IgD-negative memory B cell (primary cell): Measurements from ENCODE around the gene FFAR1. TPM values are rescaled to one million over a fixed set of nuclear protein-coding genes. Genes with fewer than 3 reads are reported as not detected.

ENCODE experiments used
- H3K27ac Mint-ChIP-seq, 3 donors: one replicate each; pipeline ENCODE4 v1.8.0; 2020 to 2022; ENCODE audit warnings: mild to moderate bottlenecking in 3 of 3, mixed read lengths in 3 of 3, moderate library complexity in 1 of 3
- H3K27me3 Mint-ChIP-seq: one replicate; pipeline ENCODE4 v1.8.0; 2021; ENCODE audit warnings: mixed read lengths
- H3K36me3 Mint-ChIP-seq: one replicate; pipeline ENCODE4 v1.8.0; 2020; ENCODE audit warnings: mild to moderate bottlenecking, mixed read lengths
- H3K4me1 Mint-ChIP-seq, 3 donors: one replicate each; pipeline ENCODE4 v1.8.0; 2020 to 2022; ENCODE audit warnings: mixed read lengths in 3 of 3, mild to moderate bottlenecking in 1 of 3
- H3K4me3 Mint-ChIP-seq, 4 donors: one replicate each; pipeline ENCODE4 v1.8.0; 2020 to 2022; ENCODE audit warnings: mild to moderate bottlenecking in 4 of 4, mixed read lengths in 4 of 4, moderate library complexity in 3 of 4
- H3K9me3 Mint-ChIP-seq, 3 donors: one replicate each; pipeline ENCODE4 v1.8.0; 2020 to 2021; ENCODE audit warnings: mixed read lengths in 3 of 3, mild to moderate bottlenecking in 1 of 3
- polyA plus RNA-seq: library from polyadenylated mRNA; unstranded; fragments of 300-500 nt; fragmentation: Illumina TruSeq; gene quantifications from one replicate; pipeline ENCODE4 v1.2.3, GENCODE V29; 2021

Gene FFAR1
- 0.24 TPM for polyA plus RNA-seq

GRCh38 chr19:35347171-35347929 lies at the start of gene FFAR1:
Gene FFAR1, plus strand, starts transcription at chr19:35347902. Its CDS starts 3,650 bp downstream, at chr19:35351552.
- Mint-ChIP-seq H3K9me3 (peaks cover 0 to 3% (median 0%) of the 10 kb centered on the region in 3 donors), H3K27me3 (peaks cover 2% of the 10 kb centered on the region), H3K36me3 (peaks cover 4% of the 10 kb centered on the region), H3K27ac (peak within 1 kb of the TSS; percentile 98 to 99 (median 99)), H3K4me1 (peaks cover 41 to 53% (median 53%) of the 10 kb centered on the region in 3 donors), H3K4me3 (peak within 1 kb of the TSS; percentile 75 to 92 (median 90))

GRCh38 chr19:35297922-35298321 lies 49.8 kb upstream of the FFAR1 start:
- peaks cover under 1% of the 10 kb centered on the region for H3K27me3 Mint-ChIP-seq
- H3K4me3 Mint-ChIP-seq = no peak overlapping the region
- H3K27ac Mint-ChIP-seq = no peak overlapping the region
- no peaks in the 10 kb centered on the region for H3K9me3 Mint-ChIP-seq
- H3K36me3 Mint-ChIP-seq = no peaks in the 10 kb centered on the region
- peaks cover 5 to 13% (median 8%) of the 10 kb centered on the region in 3 donors for H3K4me1 Mint-ChIP-seq

GRCh38 chr19:35298561-35298972 lies 49.1 kb upstream of the FFAR1 start:
- Mint-ChIP-seq H3K9me3 (no peaks in the 10 kb centered on the region), H3K27me3 (no peaks in the 10 kb centered on the region), H3K4me3 (no peak overlapping the region), H3K36me3 (no peaks in the 10 kb centered on the region), H3K4me1 (peaks cover 0 to 11% (median 7%) of the 10 kb centered on the region in 3 donors), H3K27ac (no peak overlapping the region)

GRCh38 chr19:35299523-35300338 lies 48.0 kb upstream of the FFAR1 start:
- Mint-ChIP-seq H3K27me3 (no peaks in the 10 kb centered on the region), H3K9me3 (no peaks in the 10 kb centered on the region), H3K4me1 (peaks cover 0 to 11% (median 7%) of the 10 kb centered on the region in 3 donors), H3K27ac (no peak overlapping the region), H3K4me3 (no peak overlapping the region), H3K36me3 (no peaks in the 10 kb centered on the region)

- H3K27ac Mint-ChIP-seq = no peak overlapping the region
- peaks cover 0 to 13% (median 7%) of the 10 kb centered on the region in 3 donors for H3K4me1 Mint-ChIP-seq
- H3K9me3 Mint-ChIP-seq = no peaks in the 10 kb centered on the region
- no peaks in the 10 kb centered on the region for H3K36me3 Mint-ChIP-seq
- H3K27me3 Mint-ChIP-seq = no peaks in the 10 kb centered on the region
- H3K4me3 Mint-ChIP-seq = no peak overlapping the region
Measured at GRCh38 chr19:35300339-35300649, 47.4 kb upstream of the FFAR1 start.

- Mint-ChIP-seq H3K36me3 (no peaks in the 10 kb centered on the region), H3K27me3 (no peaks in the 10 kb centered on the region), H3K4me3 (no peak overlapping the region), H3K4me1 (peaks cover 4 to 11% (median 6%) of the 10 kb centered on the region in 3 donors), H3K9me3 (no peaks in the 10 kb centered on the region), H3K27ac (no peak overlapping the region)
Measured at GRCh38 chr19:35301961-35302360, 45.7 kb upstream of the FFAR1 start.

GRCh38 chr19:35302446-35302845 lies 45.3 kb upstream of the FFAR1 start:
- H3K4me3 Mint-ChIP-seq = no peak overlapping the region

GRCh38 chr19:35303357-35303915 lies 44.3 kb upstream of the FFAR1 start:
- Mint-ChIP-seq H3K9me3 (no peaks in the 10 kb centered on the region), H3K4me3 (no peak overlapping the region), H3K36me3 (no peaks in the 10 kb centered on the region), H3K27me3 (no peaks in the 10 kb centered on the region), H3K4me1 (peaks cover 12 to 21% (median 15%) of the 10 kb centered on the region in 3 donors), H3K27ac (no peak overlapping the region)

More at GRCh38 chr19:35302446-35302845, 45.3 kb upstream of the FFAR1 start:
- Mint-ChIP-seq H3K36me3 (no peaks in the 10 kb centered on the region), H3K27me3 (no peaks in the 10 kb centered on the region), H3K4me1 (peaks cover 7 to 15% (median 11%) of the 10 kb centered on the region in 3 donors), H3K9me3 (no peaks in the 10 kb centered on the region), H3K27ac (no peak overlapping the region)

- Mint-ChIP-seq H3K27ac (no peak overlapping the region), H3K4me1 (peaks cover 17 to 21% (median 21%) of the 10 kb centered on the region in 3 donors), H3K9me3 (no peaks in the 10 kb centered on the region)
Measured at GRCh38 chr19:35304036-35304435, 43.7 kb upstream of the FFAR1 start.

GRCh38 chr19:35305181-35305580 lies 42.5 kb upstream of the FFAR1 start:
- H3K27me3 Mint-ChIP-seq = no peaks in the 10 kb centered on the region
- peaks cover 18 to 22% (median 21%) of the 10 kb centered on the region in 3 donors for H3K4me1 Mint-ChIP-seq
- H3K9me3 Mint-ChIP-seq = no peaks in the 10 kb centered on the region
- no peak overlapping the region for H3K27ac Mint-ChIP-seq
- H3K36me3 Mint-ChIP-seq = no peaks in the 10 kb centered on the region
- H3K4me3 Mint-ChIP-seq = peak overlapping the region in 1 of 4 donors; percentile 30

More at GRCh38 chr19:35304036-35304435, 43.7 kb upstream of the FFAR1 start:
- Mint-ChIP-seq H3K36me3 (no peaks in the 10 kb centered on the region), H3K27me3 (no peaks in the 10 kb centered on the region), H3K4me3 (no peak overlapping the region)

GRCh38 chr19:35306473-35307246 lies 41.0 kb upstream of the FFAR1 start:
- H3K27me3 Mint-ChIP-seq = no peaks in the 10 kb centered on the region
- no peaks in the 10 kb centered on the region for H3K9me3 Mint-ChIP-seq
- no peaks in the 10 kb centered on the region for H3K36me3 Mint-ChIP-seq
- peaks cover 18 to 23% (median 22%) of the 10 kb centered on the region in 3 donors for H3K4me1 Mint-ChIP-seq
- peak overlapping the region in 2 of 3 donors; percentile 19 to 46 for H3K27ac Mint-ChIP-seq
- H3K4me3 Mint-ChIP-seq = peak overlapping the region in 2 of 4 donors; percentile 22 to 81

GRCh38 chr19:35307931-35308330 lies 39.8 kb upstream of the FFAR1 start:
- H3K27me3 Mint-ChIP-seq = no peaks in the 10 kb centered on the region
- no peaks in the 10 kb centered on the region for H3K36me3 Mint-ChIP-seq
- H3K4me3 Mint-ChIP-seq = peak overlapping the region in 3 of 4 donors; percentile 30 to 87 (median 73)
- H3K9me3 Mint-ChIP-seq = no peaks in the 10 kb centered on the region
- H3K27ac Mint-ChIP-seq = no peak overlapping the region
- peaks cover 18 to 23% (median 22%) of the 10 kb centered on the region in 3 donors for H3K4me1 Mint-ChIP-seq

- no peaks in the 10 kb centered on the region for H3K36me3 Mint-ChIP-seq
- H3K9me3 Mint-ChIP-seq = no peaks in the 10 kb centered on the region
- no peaks in the 10 kb centered on the region for H3K27me3 Mint-ChIP-seq
- H3K27ac Mint-ChIP-seq = peak overlapping the region in 2 of 3 donors; percentile 9 to 71
- peaks cover 18 to 22% (median 20%) of the 10 kb centered on the region in 3 donors for H3K4me1 Mint-ChIP-seq
- H3K4me3 Mint-ChIP-seq = peak overlapping the region in 1 of 4 donors; percentile 52
Measured at GRCh38 chr19:35308910-35309309, 38.8 kb upstream of the FFAR1 start.

GRCh38 chr19:35309481-35310279 lies 38.0 kb upstream of the FFAR1 start:
- Mint-ChIP-seq H3K27me3 (no peaks in the 10 kb centered on the region), H3K9me3 (no peaks in the 10 kb centered on the region), H3K36me3 (no peaks in the 10 kb centered on the region), H3K4me1 (peaks cover 20 to 23% (median 22%) of the 10 kb centered on the region in 3 donors), H3K4me3 (peak overlapping the region in 2 of 4 donors; percentile 8 to 22), H3K27ac (no peak overlapping the region)
